Uterus (tissue), 4 donors: ENCODE results near the gene PDE4D. TPM values are rescaled to one million over a fixed set of nuclear protein-coding genes. Genes with fewer than 3 reads are reported as not detected.

Experiments
- DNase-seq, 2 donors: peaks; one replicate each; pipeline ENCODE4 v3.0.0-alpha.2; 2019 to 2020
- H3K27ac ChIP-seq, 2 donors: fragments of 200-600 bp; sonication (generic); 1 replicate in 1 of 2; 2 replicates in 1 of 2; pipeline ENCODE4 v1.5.1; 2016 to 2018
- H3K27me3 ChIP-seq, 2 donors: fragments of 200-600 bp; sonication (generic); one replicate each; pipeline ENCODE4 v1.5.1; 2018 to 2019; ENCODE audit warnings: control low read depth in 1 of 2
- H3K36me3 ChIP-seq, 2 donors: fragments of 200-600 bp; sonication (generic); one replicate each; pipeline ENCODE4 v1.5.1; 2019; ENCODE audit warnings: control low read depth in 1 of 2
- H3K4me1 ChIP-seq, 2 donors: fragments of 200-600 bp; sonication (generic); one replicate each; pipeline ENCODE4 v1.5.1; 2018 to 2019; ENCODE audit warnings: control low read depth in 1 of 2
- H3K4me3 ChIP-seq, 2 donors: fragments of 200-600 bp; sonication (generic); 1 replicate in 1 of 2; 2 replicates in 1 of 2; pipeline ENCODE4 v1.5.1; 2018 to 2019; ENCODE audit warnings: mild to moderate bottlenecking in 1 of 2
- H3K9me3 ChIP-seq, 2 donors: fragments of 200-600 bp; sonication (generic); one replicate each; pipeline ENCODE4 v1.5.1; 2019; ENCODE audit warnings: control low read depth in 1 of 2
- POLR2A ChIP-seq, 2 donors: fragments of 450-650 bp; IDR thresholded peaks; one replicate each; pipeline ENCODE4 v1.6.1; 2016; ENCODE audit warnings: antibody characterized with exemption in 2 of 2, mild to moderate bottlenecking in 1 of 2, moderate library complexity in 1 of 2
- intact Hi-C: fragments of 100-400 bp; cut with DNase I; formaldehyde crosslinking; loops from one replicate; pipeline ENCODE4 v1.15.1; 2023; ENCODE audit warnings: low total_unique reads
- total RNA-seq, 4 donors: library from RNA; depleted of rRNA in 3 of 4; stranded (reverse); fragments of >200 nt in 3 of 4; gene quantifications; one replicate each; pipeline versions ENCODE4 v1.1.0 to v1.2.4, GENCODE V29; 2014 to 2023
- TF ChIP-seq, protein P1 (sequence below), 4 experiments: fragments of 200-600 bp in 2 of 4; fragments of 450-650 bp in 2 of 4; sonication (generic) in 2 of 4; IDR thresholded peaks; one replicate each; pipeline ENCODE4 v1.5.1; 2016 to 2019; ENCODE audit warnings: antibody characterized with exemption in 4 of 4, mild to moderate bottlenecking in 2 of 4, moderate library complexity in 1 of 4
- donor health status: DM: yes; HTN: yes; CAD: no.

The PDE4D gene
- total RNA-seq, 4 donors from 2014 or later = 27.1 to 77.0 (median 45.8) TPM

DNA sequence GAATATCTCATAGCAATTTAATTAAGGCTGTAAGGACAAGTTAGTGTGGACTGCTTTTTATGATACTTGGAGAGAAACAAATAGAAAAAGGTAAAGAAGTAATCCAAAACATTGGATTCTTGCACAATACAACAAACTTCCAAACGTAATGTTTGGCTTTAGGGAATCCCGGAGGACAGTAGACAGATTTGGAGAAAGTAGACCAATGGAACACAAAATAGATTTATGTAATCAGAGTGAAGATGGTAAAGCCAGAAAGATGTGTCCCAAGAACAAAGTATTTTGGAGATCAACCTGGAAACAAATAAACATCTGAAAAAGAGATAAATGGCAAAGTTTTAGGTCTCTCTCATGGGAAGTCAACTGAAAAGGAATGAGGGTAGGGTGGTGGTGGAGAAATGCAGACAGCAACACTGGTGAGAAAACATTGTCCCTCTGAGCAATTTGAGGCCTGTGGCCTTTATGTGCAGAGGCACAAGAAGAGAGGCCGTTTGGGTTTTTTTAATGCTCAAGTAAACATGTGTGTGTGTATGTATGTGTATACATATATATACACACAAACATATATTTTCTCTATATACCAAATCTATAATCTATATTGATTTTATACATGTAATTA lies 620.6 kb downstream of the PDE4D start:
- Histone ChIP-seq H3K27ac (peak overlapping the region in 1 of 2 donors; percentile 39), H3K36me3 (no peaks in the 10 kb centered on the region), H3K27me3 (no peaks in the 10 kb centered on the region), H3K9me3 (no peaks in the 10 kb centered on the region), H3K4me3 (peak overlapping the region in 1 of 2 donors; percentile 1), H3K4me1 (no peaks in the 10 kb centered on the region)
- intact Hi-C loops = no loop called here
- DNase-seq = no peak
- TF ChIP-seq POLR2A (IDR thresholded peaks at IDR 0.05) = no peak
- TF ChIP-seq, protein P1, sequence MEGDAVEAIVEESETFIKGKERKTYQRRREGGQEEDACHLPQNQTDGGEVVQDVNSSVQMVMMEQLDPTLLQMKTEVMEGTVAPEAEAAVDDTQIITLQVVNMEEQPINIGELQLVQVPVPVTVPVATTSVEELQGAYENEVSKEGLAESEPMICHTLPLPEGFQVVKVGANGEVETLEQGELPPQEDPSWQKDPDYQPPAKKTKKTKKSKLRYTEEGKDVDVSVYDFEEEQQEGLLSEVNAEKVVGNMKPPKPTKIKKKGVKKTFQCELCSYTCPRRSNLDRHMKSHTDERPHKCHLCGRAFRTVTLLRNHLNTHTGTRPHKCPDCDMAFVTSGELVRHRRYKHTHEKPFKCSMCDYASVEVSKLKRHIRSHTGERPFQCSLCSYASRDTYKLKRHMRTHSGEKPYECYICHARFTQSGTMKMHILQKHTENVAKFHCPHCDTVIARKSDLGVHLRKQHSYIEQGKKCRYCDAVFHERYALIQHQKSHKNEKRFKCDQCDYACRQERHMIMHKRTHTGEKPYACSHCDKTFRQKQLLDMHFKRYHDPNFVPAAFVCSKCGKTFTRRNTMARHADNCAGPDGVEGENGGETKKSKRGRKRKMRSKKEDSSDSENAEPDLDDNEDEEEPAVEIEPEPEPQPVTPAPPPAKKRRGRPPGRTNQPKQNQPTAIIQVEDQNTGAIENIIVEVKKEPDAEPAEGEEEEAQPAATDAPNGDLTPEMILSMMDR (IDR thresholded peaks at IDR 0.05) = no peak

DNA sequence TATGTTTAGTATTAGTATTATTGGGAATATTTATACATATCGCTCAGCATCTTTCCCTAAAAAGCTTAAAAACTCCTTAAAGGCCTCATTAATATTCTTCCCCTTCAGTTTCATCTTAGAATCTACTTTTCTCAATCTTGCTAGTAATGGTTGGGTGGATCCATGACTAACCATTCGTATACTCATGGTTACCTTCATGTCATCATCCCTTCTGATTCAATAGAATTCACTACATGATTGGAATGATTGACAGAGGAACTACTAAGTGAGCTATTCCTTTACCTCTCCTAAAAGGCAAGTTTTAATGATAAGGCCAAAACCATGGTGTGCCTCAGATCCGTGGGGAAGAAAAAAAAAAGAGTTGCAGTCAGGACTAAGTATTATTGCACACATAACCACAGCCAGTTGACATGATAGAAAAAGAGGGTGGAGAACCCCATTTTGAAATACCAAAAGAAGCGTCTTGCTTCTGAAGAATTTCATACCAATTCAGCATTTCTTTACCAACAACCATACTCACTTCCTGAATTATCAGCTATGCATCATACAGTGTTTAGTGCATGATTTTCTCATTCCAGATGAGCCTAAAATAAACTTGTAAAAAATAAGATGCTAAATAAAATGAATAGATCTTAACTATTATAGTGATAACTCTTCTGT lies 624.6 kb downstream of the PDE4D start:
- H3K4me1 ChIP-seq = no peaks in the 10 kb centered on the region
- no peaks in the 10 kb centered on the region for H3K9me3 ChIP-seq
- no peak for TF ChIP-seq POLR2A (IDR thresholded peaks at IDR 0.05)
- TF ChIP-seq, protein P1 (IDR thresholded peaks at IDR 0.05) = no peak
- H3K27me3 ChIP-seq = no peaks in the 10 kb centered on the region
- intact Hi-C loops = no loop called here
- DNase-seq = no peak
- no peak overlapping the region for H3K4me3 ChIP-seq
- no peaks in the 10 kb centered on the region for H3K36me3 ChIP-seq
- no peak overlapping the region for H3K27ac ChIP-seq

DNA sequence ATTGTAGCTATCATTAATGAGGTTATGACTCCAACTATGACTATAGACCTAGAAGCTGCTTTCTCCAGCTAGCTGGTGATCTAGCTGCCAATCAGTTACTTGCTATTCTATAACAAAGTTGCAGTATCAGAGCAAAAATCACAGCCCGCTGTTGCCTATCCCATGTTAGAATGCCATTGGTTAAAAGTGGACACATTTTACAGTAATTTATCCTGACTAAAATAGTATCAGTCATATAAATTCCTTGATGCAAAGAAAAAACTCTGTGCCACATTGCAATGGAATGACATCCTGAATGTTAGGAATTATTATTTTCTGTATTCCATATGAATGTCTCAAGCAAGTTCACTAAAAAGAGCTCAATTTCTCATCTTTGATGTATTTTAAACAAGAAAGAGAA lies 626.5 kb downstream of the PDE4D start:
- DNase-seq = no peak
- Histone ChIP-seq H3K9me3 (no peaks in the 10 kb centered on the region), H3K27me3 (no peaks in the 10 kb centered on the region), H3K4me3 (no peak overlapping the region), H3K4me1 (no peaks in the 10 kb centered on the region), H3K36me3 (no peaks in the 10 kb centered on the region), H3K27ac (no peak overlapping the region)
- intact Hi-C loops = no loop called here
- TF ChIP-seq POLR2A (IDR thresholded peaks at IDR 0.05) = no peak
- TF ChIP-seq, protein P1 (IDR thresholded peaks at IDR 0.05) = no peak

DNA sequence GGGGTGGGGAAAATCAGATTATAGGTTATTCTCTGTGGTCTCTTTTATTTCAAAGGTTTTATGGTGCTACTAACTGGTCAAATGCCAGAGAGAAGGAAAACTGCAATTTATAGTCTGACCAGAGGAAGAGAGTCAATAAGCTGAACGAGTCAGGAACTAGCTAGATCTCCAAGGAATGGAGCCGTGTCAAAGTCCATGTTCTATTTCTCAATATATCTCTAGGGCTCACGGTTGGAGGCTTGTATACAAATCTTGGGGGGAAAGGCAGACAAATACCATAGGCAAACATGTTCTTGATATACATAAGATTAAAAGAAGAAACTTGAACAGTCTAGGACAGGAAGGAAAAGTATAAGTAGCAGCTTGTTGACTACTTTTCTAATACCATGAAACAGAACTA lies 627.1 kb downstream of the PDE4D start:
- H3K9me3 ChIP-seq = no peaks in the 10 kb centered on the region
- no peak for DNase-seq
- no peaks in the 10 kb centered on the region for H3K4me1 ChIP-seq
- intact Hi-C loops = no loop called here
- no peaks in the 10 kb centered on the region for H3K27me3 ChIP-seq
- no peak overlapping the region for H3K27ac ChIP-seq
- no peaks in the 10 kb centered on the region for H3K36me3 ChIP-seq
- no peak overlapping the region for H3K4me3 ChIP-seq
- no peak for TF ChIP-seq POLR2A (IDR thresholded peaks at IDR 0.05)
- TF ChIP-seq, protein P1 (IDR thresholded peaks at IDR 0.05) = no peak

DNA sequence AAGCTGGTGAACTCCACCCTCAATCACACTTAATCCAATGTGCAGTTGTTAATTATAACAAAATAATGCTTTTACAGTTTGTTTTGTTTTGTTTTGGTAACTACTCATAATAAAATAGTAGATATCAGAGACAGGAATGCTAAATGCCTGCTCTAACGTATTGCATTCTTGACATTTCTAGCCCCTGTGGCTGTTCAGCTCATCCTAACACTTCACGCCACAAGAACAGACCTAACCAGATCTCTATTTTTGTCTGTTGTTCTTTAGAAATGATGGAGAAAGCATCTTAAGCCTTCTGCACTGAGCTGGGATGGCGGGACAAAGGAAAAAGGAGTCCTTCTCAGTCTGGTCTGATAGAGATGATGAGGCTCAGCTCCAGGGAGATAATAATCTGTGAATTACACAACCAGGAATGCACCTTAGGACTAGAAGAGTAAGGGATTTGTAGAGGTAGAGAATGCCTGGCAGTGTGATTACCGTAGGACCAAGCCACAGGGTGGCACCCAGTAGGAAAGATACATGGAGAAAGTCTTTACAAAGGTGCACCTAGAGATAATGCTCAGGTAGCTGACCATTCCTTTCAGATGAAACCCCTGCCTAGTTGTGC lies 628.8 kb downstream of the PDE4D start:
- Histone ChIP-seq H3K36me3 (no peaks in the 10 kb centered on the region), H3K27me3 (no peaks in the 10 kb centered on the region), H3K4me1 (no peaks in the 10 kb centered on the region), H3K9me3 (no peaks in the 10 kb centered on the region), H3K4me3 (no peak overlapping the region), H3K27ac (peak overlapping the region; percentile 56)
- intact Hi-C loops = no loop called here
- DNase-seq = no peak
- TF ChIP-seq, protein P1 (IDR thresholded peaks at IDR 0.05) = no peak
- no peak for TF ChIP-seq POLR2A (IDR thresholded peaks at IDR 0.05)
